ENCODE measurements around the gene DYRK3.

DNA sequence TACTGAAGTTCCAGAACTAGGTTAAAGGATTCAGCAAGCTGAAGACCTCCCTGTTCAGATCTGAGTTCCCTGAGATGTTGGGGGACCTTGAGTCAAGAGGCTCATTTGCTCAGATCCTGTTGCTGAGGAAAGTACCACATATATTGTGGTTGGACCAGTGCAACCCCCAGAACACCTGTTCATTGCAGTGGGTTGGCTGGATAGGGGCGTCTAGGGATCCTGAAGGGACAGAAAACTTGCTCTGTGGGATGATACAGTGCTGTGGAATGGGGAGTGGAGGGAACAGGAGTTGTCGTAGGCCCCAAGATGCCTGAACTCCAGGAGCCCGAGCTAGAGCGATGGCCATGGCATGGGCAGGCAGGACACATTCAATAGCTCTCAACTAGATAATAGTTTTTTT is 24.8 kb downstream of the DYRK3 start:
- TF ChIP-seq EZH2 (IDR thresholded peaks at IDR 0.05; ENCODE audit: insufficient read depth, poor library complexity, severe bottlenecking) = no peak
- no peak for TF ChIP-seq EZH2phosphoT487 (IDR thresholded peaks at IDR 0.05; ENCODE audit: insufficient read depth, low read depth)
